M059J (cell line): ENCODE data around the gene MSANTD3. TPM values are rescaled to one million over a fixed set of nuclear protein-coding genes. Genes with fewer than 3 reads are reported as not detected.

Experiments
- DNase-seq: peaks from one replicate; pipeline ENCODE4 v3.0.0-alpha.2; 2012; ENCODE audit warnings: low read depth
- total RNA-seq: library from RNA; depleted of rRNA; stranded (reverse); fragments of >200 nt; shearing (Covaris generic); gene quantifications from 2 replicates; pipeline ENCODE4 v1.2.3, GENCODE V29; 2014

MSANTD3 gene
- total RNA-seq, 1 experiment from 2014 or later = 114 TPM

DNA sequence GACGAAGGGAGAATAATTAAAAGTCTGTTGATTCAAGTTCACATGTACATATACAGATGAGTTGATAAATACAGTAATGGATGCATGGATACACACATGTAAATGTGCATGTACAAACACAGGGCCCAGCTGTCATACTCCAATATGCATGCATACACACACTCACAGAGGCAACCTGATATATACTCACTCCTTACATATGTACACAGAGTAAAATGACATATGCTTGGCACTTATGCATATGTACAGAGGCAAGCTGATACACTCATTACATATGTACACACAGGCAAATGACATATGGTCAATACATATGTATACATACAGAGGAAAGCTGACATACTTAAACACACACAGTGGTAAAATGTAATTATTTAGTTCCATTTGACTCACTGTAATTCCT, 38.8 kb downstream of the MSANTD3 start:
- no peak for DNase-seq

DNA sequence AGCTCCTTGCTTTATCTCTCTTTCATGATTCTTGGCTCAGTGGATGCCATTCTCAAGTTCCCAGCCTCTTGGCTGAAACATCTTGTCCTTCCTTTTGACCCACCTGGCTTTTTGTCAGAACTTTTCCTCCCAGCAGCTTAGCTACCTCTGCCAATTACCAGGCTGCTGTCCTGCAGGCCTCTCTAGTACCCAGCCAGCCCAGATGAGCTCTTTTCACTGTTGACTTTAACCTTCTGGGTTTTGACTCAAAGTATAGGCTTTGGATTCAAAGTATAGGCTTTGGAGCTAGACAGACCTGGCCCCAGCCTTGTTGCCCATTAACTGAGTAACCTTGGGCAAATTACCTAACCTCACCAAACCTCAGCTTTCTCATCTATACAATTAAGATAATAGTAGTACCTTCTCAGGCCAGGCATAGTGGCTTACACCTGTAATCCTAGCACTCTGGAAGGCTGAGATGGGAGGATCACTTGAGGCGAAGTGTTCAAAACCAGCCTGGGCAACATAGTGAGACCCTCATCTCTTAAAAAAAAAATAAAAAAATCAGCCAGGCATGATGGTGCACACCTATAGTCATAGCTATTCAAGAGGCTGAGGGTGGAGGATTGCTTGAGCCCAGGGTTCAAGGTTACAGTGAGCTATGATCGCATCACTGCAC, 39.4 kb downstream of the MSANTD3 start:
- DNase-seq = no peak

DNA sequence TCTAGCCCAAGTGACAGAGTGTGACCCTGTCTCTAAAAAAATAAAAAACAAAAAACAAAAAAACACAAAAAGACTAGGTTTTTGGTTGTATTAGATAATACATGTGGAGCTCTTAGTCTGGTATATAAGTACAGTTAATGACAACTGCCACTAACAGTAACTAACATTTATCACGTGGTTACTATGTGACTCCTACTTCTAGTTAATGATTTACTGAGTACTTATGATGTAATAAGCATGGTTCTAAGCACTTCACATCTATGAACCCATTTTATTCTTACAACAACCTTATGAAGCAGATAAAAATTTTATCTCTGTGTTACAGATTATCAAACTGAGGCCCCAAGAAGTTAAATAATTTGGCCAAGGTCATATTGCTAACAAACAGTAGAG, 39.9 kb downstream of the MSANTD3 start:
- no peak for DNase-seq

DNA sequence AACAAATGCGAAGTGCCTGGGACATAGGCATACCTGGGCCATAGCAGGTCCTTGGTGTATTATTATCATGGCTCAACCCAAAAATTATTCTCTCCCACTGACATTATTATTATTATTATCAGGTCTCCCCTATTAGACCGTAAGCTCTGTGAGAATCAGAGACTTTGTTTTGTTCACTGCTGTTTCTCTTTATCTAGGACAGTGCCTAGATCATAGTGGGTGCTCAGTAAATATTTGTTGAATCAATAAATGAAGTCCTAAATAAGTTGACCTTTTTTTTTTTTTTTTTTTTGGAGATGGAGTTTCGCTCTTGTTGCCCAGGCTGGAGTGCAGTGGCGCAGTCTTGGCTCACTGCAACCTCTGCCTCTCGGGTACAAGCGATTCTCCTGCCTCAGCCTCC, 41.1 kb downstream of the MSANTD3 start:
- no peak for DNase-seq

DNA sequence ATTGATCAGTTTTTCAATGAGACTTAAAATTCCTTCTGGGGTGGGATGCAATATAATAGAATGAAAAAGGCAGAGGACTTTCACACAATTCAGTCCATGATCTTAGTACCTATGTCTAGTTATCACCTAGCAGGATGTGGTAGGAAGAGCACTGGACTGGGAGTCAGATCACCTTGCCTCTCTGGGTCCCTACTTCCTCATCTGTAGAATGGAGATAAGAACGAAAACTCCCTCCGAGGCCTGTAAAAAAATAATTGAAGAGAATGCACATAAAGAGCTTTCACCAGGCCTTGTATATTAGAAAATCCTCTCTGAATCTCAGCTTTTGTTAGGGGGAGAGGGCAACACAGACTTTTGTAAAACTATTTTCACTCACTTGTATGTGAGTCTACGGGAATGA, 45.3 kb downstream of the MSANTD3 start:
- DNase-seq = no peak

DNA sequence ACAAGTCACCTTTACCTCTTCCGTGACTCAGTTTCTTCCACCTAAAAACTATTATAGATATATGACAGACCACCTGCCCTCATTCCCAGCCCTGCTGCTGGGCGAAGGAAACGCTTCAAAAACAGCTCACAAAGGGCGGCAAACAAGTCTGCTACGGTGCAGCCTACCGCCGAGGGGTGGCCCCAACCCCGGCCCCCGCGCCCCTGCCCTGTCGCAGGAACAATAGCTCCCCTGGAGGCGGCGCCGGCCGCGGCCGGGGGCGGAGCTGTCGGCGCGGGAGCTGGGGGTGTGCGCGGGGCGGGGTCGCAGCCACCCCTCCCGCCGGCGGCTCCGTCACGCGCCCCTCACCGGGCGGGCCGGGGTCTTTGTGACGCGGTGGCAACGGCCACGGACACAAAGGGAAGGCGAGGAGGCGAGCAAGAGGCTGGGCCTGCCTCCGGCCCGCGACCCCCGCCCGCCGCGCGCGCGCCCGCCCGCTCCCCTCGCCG, 45.9 kb downstream of the MSANTD3 start, which contains the start of gene TMEFF1:
Gene TMEFF1, plus strand, starts transcription at position 362 of the 488 bp plus-strand sequence. CDS start 396 bp downstream, outside the sequence.
- DNase-seq = peak; percentile 41

DNA sequence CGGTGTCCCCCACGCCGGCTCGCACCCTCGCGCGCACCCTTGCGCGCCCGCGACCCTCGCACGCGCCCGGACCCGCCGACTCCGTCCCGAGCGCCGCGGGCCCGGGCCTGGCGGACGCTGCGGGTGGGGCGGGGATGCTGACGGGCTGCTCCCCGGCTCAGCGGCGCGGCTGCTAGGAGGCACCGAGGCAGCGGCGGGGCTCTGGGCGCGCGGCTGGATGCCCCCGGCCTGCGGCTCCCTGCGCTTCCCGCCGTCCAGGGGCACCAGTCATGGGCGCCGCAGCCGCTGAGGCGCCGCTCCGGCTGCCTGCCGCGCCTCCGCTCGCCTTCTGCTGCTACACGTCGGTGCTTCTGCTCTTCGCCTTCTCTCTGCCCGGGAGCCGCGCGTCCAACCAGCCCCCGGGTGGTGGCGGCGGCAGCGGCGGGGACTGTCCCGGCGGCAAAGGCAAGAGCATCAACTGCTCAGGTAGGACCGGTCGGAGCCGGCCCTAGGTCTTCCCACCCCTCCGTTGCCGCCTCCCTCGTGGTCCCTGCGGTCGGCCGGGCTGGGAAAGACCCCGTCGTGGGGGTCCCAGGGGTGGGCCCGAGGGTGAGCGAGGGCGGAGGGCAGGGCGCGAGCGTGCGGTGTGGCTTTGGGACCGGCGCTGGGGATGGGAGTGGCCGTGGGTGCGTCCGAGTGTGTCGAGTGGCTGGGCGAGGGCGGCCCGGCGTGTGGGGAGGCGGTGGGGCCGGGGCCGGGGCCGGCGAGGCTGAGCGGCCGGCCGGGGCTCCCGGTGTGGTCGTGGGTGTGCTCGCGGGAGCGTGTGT, 46.5 kb downstream of the MSANTD3 start:
- peak; percentile 54 for DNase-seq

DNA sequence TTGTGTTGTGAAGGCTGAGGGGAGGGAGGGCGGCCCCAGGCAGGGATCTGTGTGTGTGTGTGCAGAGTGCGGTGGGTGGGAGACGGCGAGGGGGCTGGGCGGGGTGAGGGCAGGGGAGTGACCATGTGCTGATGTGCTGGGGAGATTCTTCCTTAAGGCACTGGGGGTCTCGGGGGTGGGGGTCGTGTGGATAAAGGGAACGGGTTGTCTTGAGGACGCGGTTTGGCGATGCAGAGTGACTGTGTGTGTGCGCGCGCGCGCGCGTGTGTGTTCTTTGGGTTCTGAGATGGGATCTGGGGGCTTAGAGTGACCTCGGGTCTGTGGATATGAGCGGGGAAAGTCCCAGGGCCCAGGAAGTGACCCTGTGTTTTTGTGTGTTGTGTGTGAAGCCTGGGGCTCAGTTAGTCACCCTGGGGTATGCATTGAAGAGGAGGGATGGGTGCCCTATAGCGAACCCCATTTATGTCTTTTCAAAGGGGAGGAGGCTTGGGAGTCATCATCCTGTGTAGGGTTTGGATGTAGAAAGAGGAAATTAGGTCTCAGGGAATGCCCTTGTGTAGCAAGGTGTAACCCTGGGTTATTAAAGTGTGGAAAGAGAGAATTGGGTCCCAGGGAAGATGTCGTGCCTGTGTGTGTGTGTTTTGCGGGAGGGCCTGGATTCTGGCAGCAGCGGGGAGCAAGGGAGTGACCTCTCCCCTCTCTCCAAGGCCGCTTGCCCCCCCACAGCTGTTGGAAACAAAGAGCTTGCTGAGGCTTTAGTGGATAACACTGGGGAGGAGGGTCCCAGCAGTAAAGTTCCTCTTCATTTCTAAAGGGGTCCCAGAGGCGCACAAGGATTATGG, 47.4 kb downstream of the MSANTD3 start:
- DNase-seq = no peak

DNA sequence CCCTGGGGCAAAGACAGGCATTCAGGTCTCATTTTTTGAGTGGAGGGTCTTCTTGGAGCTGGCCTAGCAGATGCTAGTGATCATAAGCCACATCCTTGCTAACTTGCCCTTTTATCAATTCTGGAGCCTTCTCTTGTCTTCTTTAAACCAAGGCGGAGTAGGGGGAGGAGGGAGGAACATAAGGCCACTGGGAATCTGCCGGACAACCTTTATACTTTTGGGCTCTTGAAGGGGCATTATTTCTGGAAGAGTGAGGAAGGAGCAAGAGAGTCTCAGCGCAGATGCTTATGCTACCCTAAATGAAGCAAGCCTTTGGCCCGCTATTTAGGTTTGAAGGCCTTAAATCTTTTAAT, 48.0 kb downstream of the MSANTD3 start:
- DNase-seq = no peak

DNA sequence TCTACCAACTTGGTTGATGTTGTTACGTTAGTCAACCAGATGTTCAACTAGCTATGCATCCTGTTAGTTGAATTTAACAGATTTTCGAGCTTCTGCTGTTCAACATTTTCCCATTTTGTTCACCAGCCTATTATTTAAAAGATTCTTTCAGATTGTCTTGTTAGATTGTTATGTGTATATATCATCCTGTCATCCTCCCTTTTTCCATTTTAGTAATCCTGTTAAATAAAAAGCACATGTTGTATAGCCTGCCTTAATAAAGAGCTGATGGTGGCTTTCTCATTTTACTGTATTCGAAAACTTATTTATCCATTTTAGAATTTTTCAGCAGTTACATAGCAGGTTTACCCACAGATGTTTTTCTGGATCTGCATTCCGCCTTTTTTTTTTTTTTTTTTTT, 50.3 kb downstream of the MSANTD3 start:
- DNase-seq = no peak

DNA sequence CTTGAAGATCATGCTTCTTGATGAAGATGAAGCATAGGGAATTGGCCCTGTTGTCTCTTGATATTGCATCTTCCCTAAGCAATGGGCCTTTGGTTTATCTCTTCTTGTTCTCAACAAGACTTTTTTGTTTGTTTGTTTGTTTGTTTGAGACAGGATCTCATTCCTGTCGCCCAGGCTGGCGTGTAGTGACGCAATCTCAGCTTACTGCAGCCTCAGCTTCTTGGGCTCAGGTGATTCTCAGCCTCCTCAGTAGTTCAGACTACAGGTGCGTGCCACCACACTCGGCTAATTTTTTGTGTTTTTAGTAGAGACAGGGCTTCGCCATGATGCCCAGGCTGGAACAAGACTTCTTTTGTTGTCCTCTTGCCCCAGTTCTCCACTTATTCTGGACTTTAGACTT, 51.2 kb downstream of the MSANTD3 start:
- DNase-seq = no peak

DNA sequence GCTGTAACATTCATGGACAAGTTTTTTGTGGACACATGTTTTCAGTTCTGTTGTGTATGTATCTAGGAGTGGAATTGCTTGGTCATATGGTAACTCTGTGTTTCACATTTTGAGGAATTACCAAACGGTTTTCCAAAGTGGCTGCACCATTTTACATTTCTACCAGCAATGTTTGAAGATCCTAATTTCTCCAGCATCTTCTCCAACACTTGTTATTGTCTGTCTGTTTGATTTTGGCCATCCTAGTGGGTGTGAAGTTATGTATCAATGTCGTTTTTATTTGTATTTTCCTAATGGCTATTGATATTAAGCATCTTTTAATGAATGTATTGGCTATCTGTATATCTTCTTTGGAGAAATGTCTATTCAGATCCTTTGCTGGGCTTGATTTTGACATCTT, 52.9 kb downstream of the MSANTD3 start:
- no peak for DNase-seq

DNA sequence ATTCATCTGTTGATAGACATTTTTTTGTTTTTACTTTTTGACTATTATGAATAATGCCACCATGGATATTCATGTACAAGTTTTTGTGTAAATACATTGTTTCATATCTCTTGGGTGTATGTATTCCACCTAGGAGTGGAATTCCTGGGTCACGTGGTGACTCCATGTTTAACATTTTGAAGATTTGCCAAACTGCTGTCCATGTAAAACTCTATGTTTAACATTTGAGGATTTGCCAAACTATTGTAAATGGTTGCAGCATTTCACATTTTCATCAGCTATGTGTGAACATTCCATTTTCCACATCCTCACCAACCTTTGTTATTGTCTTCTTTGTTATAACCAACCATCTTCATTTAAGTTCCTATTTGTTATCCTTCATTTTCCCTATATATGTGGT, 58.3 kb downstream of the MSANTD3 start:
- no peak for DNase-seq

DNA sequence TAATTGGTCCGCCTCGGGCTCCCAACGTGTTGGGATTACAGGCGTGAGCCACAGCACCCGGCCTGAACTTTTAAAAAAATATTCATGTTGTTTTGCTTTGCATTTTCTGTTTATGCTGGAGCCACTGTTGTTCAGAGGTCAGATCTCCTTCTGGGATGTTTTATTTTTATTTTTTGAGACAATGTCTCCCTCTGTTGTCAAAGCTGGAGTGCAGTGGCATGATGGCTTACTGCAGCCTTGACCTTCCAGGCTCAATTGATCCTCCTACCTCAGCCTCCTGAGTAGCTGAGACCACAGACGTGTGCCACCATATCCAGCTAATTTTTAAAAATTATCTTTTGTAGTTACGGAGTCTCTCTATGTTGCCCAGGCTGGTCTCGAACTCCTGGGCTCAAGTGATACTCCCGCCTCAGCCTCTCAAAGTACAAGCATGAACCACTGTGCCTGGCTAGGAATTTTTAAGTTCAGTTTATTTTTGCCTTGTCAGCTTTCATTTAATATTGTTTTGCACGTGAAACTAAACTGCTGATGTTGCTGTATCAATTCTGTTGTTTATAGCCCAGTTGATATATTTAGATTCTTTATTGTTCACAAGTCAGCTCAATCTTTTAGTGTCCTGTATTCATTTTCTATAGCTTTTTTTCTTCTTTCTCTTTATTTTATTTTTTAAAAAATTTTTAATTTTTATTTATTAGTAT, 59.7 kb downstream of the MSANTD3 start:
- DNase-seq = no peak

DNA sequence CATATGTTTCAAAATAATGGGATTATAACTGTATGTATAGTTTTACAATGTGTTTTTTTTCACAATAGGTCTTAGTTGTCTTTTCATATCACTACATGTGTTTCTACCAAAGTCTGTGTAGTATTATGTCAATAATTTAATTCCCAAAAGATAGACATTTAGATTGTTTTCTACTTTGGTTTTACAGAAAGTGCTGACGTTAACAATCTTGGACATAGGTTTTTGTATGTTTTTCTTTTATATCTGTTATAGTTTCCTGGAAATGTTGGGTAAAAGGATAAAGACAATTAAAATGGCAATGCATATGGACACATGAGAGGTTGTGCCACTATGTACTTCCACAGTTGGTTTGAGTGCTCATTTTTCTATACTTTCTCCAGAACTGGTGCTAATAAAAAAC, 61.2 kb downstream of the MSANTD3 start:
- DNase-seq = no peak

DNA sequence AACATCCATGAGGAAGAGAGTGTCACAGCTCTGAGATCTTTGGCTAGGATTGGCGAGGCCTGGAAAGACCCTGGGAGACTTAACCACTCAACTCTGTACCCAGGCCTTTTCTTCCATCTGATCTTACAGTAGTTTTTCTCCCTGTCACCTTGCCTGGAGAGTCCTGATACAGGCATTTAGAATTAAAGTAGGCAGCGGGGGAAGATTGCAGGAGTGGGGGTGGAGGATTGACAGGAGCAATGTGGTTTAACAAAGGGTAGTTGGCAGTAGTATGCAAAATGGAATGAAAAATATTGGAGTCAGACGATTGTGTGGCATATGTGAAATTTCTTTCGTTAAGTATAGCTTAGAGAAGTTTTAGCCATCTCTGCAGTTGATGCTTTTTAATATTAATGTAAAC, 62.9 kb downstream of the MSANTD3 start:
- DNase-seq = no peak

DNA sequence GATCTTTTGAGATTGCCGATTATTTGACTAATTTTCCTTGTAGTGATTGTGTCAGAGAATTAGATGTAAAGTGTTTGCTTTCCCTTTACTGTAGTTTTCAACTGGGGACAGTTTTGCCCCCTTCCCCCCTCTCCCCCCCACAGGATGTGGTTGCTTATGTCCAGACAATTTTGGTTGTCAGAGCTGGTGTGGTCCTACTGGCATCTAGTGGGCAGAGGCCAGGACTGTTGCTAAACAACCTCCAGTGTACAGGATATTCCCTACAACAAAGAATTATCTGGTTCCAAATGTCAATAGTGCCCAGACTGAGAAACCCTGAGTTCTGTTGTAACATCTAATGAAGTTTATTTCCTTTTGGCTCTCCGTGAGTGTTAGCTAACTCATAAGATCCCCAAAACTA, 66.0 kb downstream of the MSANTD3 start:
- DNase-seq = peak; percentile 75

DNA sequence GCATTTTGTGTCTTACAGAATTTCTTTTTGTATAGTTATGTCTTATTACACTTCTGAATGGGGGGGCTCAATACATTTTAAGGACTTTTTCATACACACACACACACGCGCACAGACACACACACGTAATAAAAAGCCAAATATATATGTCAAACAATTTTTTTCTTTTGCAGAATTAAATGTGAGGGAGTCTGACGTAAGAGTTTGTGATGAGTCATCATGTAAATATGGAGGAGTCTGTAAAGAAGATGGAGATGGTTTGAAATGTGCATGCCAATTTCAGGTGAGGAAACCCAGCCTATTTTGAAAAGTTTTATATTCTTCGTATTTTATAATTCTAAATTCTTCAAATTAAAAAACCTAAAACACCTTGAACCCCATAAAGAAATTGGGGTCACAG, 71.6 kb downstream of the MSANTD3 start:
- DNase-seq = peak; percentile 46

DNA sequence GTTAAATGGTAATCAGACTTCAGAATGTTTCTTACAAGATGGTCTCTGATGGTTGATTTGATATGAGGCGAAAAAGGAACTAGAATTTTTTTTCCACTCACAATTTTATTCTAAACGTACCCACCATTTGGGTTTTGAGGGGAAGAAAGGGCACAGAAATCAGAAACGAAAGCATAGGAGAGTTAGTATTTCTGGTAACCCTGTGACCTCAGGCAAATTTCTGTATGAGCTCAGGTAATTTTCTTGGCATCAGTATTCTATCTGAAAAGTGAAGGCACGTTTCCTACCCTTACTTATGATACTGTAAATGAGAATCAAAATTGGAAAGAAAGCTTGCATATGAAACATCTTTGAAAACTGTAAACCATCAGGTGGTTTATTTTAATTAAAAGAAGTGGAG, 72.5 kb downstream of the MSANTD3 start:
- no peak for DNase-seq

DNA sequence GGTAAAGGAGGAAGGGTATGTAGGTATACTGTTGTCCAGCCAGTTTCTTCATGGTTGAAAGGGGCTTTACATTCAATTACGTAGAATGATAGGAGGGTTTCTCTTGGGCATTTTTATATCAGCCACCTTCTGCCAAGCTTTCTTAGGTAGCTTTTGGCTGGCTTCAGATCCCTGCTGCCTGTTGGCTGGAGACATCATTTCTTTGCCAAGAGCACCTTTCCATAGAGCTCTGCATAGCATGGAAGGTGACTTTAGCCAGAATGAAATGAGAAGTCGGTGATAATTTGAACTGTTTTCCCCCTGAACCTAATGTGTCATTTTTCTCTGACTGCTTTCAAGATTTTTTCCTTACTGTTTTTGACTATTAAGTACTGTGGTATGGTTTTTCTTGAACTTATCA, 72.9 kb downstream of the MSANTD3 start:
- DNase-seq = no peak
